HL-60 (cell line): ENCODE results near the gene CSGALNACT2.
"Not testable (repeated sequence)": the region's sequence is repeated elsewhere in the genome, so short reads cannot be mapped to it uniquely, and the experiment has no call there.

ENCODE experiments used
- DNase-seq, 2 experiments: peaks; one replicate each; pipeline ENCODE4 v3.0.0-alpha.2; 2010 to 2020; ENCODE audit warnings: low read depth in 1 of 2, low spot score in 1 of 2
- H3K27ac ChIP-seq: fragments of 250-450 bp; sonication (Bioruptor Pico); replicated peaks from 2 replicates; pipeline ENCODE4 v1.5.1; 2020; ENCODE audit warnings: mild to moderate bottlenecking, moderate library complexity
- H3K27me3 ChIP-seq: fragments of 250-450 bp; sonication (Bioruptor Pico); 2 replicates; pipeline ENCODE4 v1.5.1; 2021; ENCODE audit warnings: mild to moderate bottlenecking, moderate library complexity; ENCODE audit not compliant: insufficient read depth, poor library complexity, severe bottlenecking
- H3K4me3 ChIP-seq: replicated peaks from 2 replicates; pipeline ENCODE4 v1.5.1; 2011; ENCODE audit warnings: mild to moderate bottlenecking, control low read depth, low read length; ENCODE audit not compliant: insufficient read depth
- CTCF ChIP-seq: IDR thresholded peaks from one replicate; pipeline ENCODE4 v1.5.1; 2011; ENCODE audit warnings: low read length, control low read depth, inconsistent platforms; ENCODE audit not compliant: insufficient read depth
- GABPA ChIP-seq: IDR thresholded peaks from 2 replicates; pipeline ENCODE4 v1.6.1; 2012; ENCODE audit warnings: low read depth
- POLR2AphosphoS5 ChIP-seq: IDR thresholded peaks from 2 replicates; pipeline ENCODE4 v1.6.1; 2012; ENCODE audit warnings: low read depth
- REST ChIP-seq: IDR thresholded peaks from 2 replicates; pipeline ENCODE4 v1.6.1; 2012; ENCODE audit warnings: low read depth; ENCODE audit not compliant: insufficient replicate concordance
- SPI1 ChIP-seq: IDR thresholded peaks from 2 replicates; pipeline ENCODE4 v1.6.1; 2012; ENCODE audit warnings: low read depth, mild to moderate bottlenecking, borderline replicate concordance

Gene CSGALNACT2

GRCh38 chr10:43145311-43145710, 7.1 kb downstream of the CSGALNACT2 start:
- Histone ChIP-seq H3K27ac (no peak overlapping the region), H3K4me3 (no peak overlapping the region), H3K27me3 (no peaks in the 10 kb centered on the region)
- no peak for DNase-seq
- TF ChIP-seq POLR2AphosphoS5 (no peak), GABPA (no peak)

GRCh38 chr10:43145936-43146335, 7.7 kb downstream of the CSGALNACT2 start:
- H3K27ac ChIP-seq, H3K4me3 ChIP-seq, DNase-seq, H3K27me3 ChIP-seq: not testable (repeated sequence)

- Histone ChIP-seq H3K27ac (no peak overlapping the region), H3K4me3 (no peak overlapping the region), H3K27me3 (no peaks in the 10 kb centered on the region)
- DNase-seq, result no peak
- TF ChIP-seq GABPA (no peak), REST (no peak), SPI1 (no peak), POLR2AphosphoS5 (no peak), CTCF (no peak)
Observed at GRCh38 chr10:43151371-43151770, 13.1 kb downstream of the CSGALNACT2 start.

- DNase-seq, result no peak
Observed at GRCh38 chr10:43153901-43154300, 15.7 kb downstream of the CSGALNACT2 start.

More at GRCh38 chr10:43153901-43154300, 15.7 kb downstream of the CSGALNACT2 start:
- Histone ChIP-seq H3K4me3 (no peak overlapping the region), H3K27me3 (no peaks in the 10 kb centered on the region), H3K27ac (no peak overlapping the region)
- no peak for TF ChIP-seq REST
- TF ChIP-seq CTCF, result no peak
- no peak for TF ChIP-seq POLR2AphosphoS5
- no peak for TF ChIP-seq SPI1
- TF ChIP-seq GABPA, result no peak
